ENCODE results near the gene HMGXB3.
A peak's percentile ranks its signal among the peaks of the same experiment; 100 is the strongest.
"Not testable (repeated sequence)": the region's sequence is repeated elsewhere in the genome, so short reads cannot be mapped to it uniquely, and the experiment has no call there.

Gene HMGXB3

GRCh38 chr5:150022681-150023080, 22.1 kb downstream of the HMGXB3 start:
- no peak for DNase-seq

- no peak for DNase-seq
These were observed 22.6 kb downstream of the HMGXB3 start for GRCh38 chr5:150023136-150023535.

- DNase-seq, result no peak
These were observed 23.9 kb downstream of the HMGXB3 start for GRCh38 chr5:150024346-150024984.

GRCh38 chr5:150026682-150027172, 26.2 kb downstream of the HMGXB3 start:
- DNase-seq, result no peak

GRCh38 chr5:150028047-150028446, 27.5 kb downstream of the HMGXB3 start:
- not testable (repeated sequence) for DNase-seq

GRCh38 chr5:150033334-150033733, 32.8 kb downstream of the HMGXB3 start:
- DNase-seq, result no peak

- no peak for DNase-seq
These were observed 34.1 kb downstream of the HMGXB3 start for GRCh38 chr5:150034662-150035061.

- no peak for DNase-seq
These were observed 34.8 kb downstream of the HMGXB3 start for GRCh38 chr5:150035139-150035895.

GRCh38 chr5:150036513-150036912, 36.0 kb downstream of the HMGXB3 start:
- peak; percentile 88 for DNase-seq

- DNase-seq, result no peak
These were observed 38.0 kb downstream of the HMGXB3 start for GRCh38 chr5:150038547-150038946.

- no peak for DNase-seq
These were observed 41.9 kb downstream of the HMGXB3 start for GRCh38 chr5:150042459-150042858.

- DNase-seq, result no peak
These were observed 43.3 kb downstream of the HMGXB3 start for GRCh38 chr5:150043657-150044328.

- peak; percentile 22 for DNase-seq
These were observed 43.8 kb downstream of the HMGXB3 start for GRCh38 chr5:150044329-150044681.

GRCh38 chr5:150044712-150045111, 44.2 kb downstream of the HMGXB3 start:
- no peak for DNase-seq

- DNase-seq, result no peak
These were observed 45.0 kb downstream of the HMGXB3 start for GRCh38 chr5:150045549-150045948.

- DNase-seq, result no peak
These were observed 45.5 kb downstream of the HMGXB3 start for GRCh38 chr5:150046031-150046430.

- not testable (repeated sequence) for DNase-seq
These were observed 49.8 kb downstream of the HMGXB3 start for GRCh38 chr5:150050172-150050811.

- no peak for DNase-seq
These were observed 51.2 kb downstream of the HMGXB3 start for GRCh38 chr5:150051657-150052195.

- DNase-seq, result no peak
These were observed 51.9 kb downstream of the HMGXB3 start for GRCh38 chr5:150052226-150052955.

- peak; percentile 43 for DNase-seq
These were observed 52.6 kb downstream of the HMGXB3 start for GRCh38 chr5:150052956-150053712.

- no peak for DNase-seq
These were observed 53.3 kb downstream of the HMGXB3 start for GRCh38 chr5:150053713-150054392.

All from amniotic stem cell (primary cell).